ENCODE results near the gene SLC2A8.

Gene SLC2A8

GRCh38 chr9:127396808-127397645 is at the start of gene SLC2A8:
Gene SLC2A8, plus strand, starts transcription at chr9:127397169. Its CDS starts 62 bp downstream, at chr9:127397231.
- DNase-seq (ENCODE audit: low read depth): peak; percentile 99

GRCh38 chr9:127347831-127348776 is 48.9 kb upstream of the SLC2A8 start:
- peak; percentile 71 for DNase-seq (ENCODE audit: low read depth)

- no peak for DNase-seq (ENCODE audit: low read depth)
These were observed 47.4 kb upstream of the SLC2A8 start for GRCh38 chr9:127349483-127350113.

- DNase-seq (ENCODE audit: low read depth): no peak
These were observed 45.5 kb upstream of the SLC2A8 start for GRCh38 chr9:127351182-127352166.

- no peak for DNase-seq (ENCODE audit: low read depth)
These were observed 43.1 kb upstream of the SLC2A8 start for GRCh38 chr9:127353882-127354281.

GRCh38 chr9:127356906-127357305 is 40.1 kb upstream of the SLC2A8 start:
- DNase-seq (ENCODE audit: low read depth): no peak

GRCh38 chr9:127358023-127358535 is 38.9 kb upstream of the SLC2A8 start:
- no peak for DNase-seq (ENCODE audit: low read depth)

- no peak for DNase-seq (ENCODE audit: low read depth)
These were observed 38.2 kb upstream of the SLC2A8 start for GRCh38 chr9:127358770-127359169.

GRCh38 chr9:127360250-127360649 is 36.7 kb upstream of the SLC2A8 start:
- DNase-seq (ENCODE audit: low read depth): no peak

GRCh38 chr9:127360829-127361228 is 36.1 kb upstream of the SLC2A8 start:
- peak; percentile 9 for DNase-seq (ENCODE audit: low read depth)

- no peak for DNase-seq (ENCODE audit: low read depth)
These were observed 35.4 kb upstream of the SLC2A8 start for GRCh38 chr9:127361561-127361960.

- DNase-seq (ENCODE audit: low read depth): no peak
These were observed 34.1 kb upstream of the SLC2A8 start for GRCh38 chr9:127362829-127363228.

GRCh38 chr9:127365461-127365860 is 31.5 kb upstream of the SLC2A8 start:
- DNase-seq (ENCODE audit: low read depth): no peak

- DNase-seq (ENCODE audit: low read depth): no peak
These were observed 30.4 kb upstream of the SLC2A8 start for GRCh38 chr9:127366594-127366993.

- no peak for DNase-seq (ENCODE audit: low read depth)
These were observed 28.0 kb upstream of the SLC2A8 start for GRCh38 chr9:127368852-127369402.

- no peak for DNase-seq (ENCODE audit: low read depth)
These were observed 27.5 kb upstream of the SLC2A8 start for GRCh38 chr9:127369428-127369827.

GRCh38 chr9:127370147-127370579 is 26.8 kb upstream of the SLC2A8 start:
- DNase-seq (ENCODE audit: low read depth): no peak

- no peak for DNase-seq (ENCODE audit: low read depth)
These were observed 26.0 kb upstream of the SLC2A8 start for GRCh38 chr9:127370672-127371648.

GRCh38 chr9:127380479-127380878 is 16.5 kb upstream of the SLC2A8 start:
- no peak for DNase-seq (ENCODE audit: low read depth)
